Natural killer cell (primary cell): ENCODE data around the gene INPP5D. TPM values are rescaled to one million over a fixed set of nuclear protein-coding genes. Genes with fewer than 3 reads are reported as not detected.

Experiments used
- ATAC-seq, 3 donors: fragments of 150-1000 bp in 2 of 3; fragments of 200-7000 bp in 1 of 3; cut with Tn5 transposase; 1 replicate in 1 of 3; 2 replicates in 2 of 3; pipeline ENCODE4 v1.10.0; 2021; ENCODE audit warnings: mild to moderate bottlenecking in 2 of 3, moderate library complexity in 2 of 3
- DNase-seq, 2 donors: peaks; one replicate each; pipeline versions ENCODE4 v3.0.0 to v3.0.0-alpha.2; 2013 to 2021; ENCODE audit warnings: mixed read lengths in 1 of 2
- H3K27ac ChIP-seq: one replicate; pipeline ENCODE4 v1.5.1; 2013; ENCODE audit warnings: mild to moderate bottlenecking, low read length
- H3K27me3 ChIP-seq: one replicate; pipeline ENCODE4 v1.6.1; 2013; ENCODE audit warnings: low read length; ENCODE audit not compliant: control insufficient read depth, insufficient read depth
- H3K36me3 ChIP-seq: one replicate; pipeline ENCODE4 v1.6.1; 2013; ENCODE audit warnings: low read length; ENCODE audit not compliant: control insufficient read depth, insufficient read depth
- H3K4me1 ChIP-seq: one replicate; pipeline ENCODE4 v1.6.1; 2013; ENCODE audit warnings: low read length; ENCODE audit not compliant: control insufficient read depth, insufficient read depth
- H3K4me3 ChIP-seq: one replicate; pipeline ENCODE4 v1.5.1; 2013; ENCODE audit warnings: low read length
- H3K9me3 ChIP-seq: one replicate; pipeline ENCODE4 v1.6.1; 2013; ENCODE audit warnings: low read length; ENCODE audit not compliant: control insufficient read depth, insufficient read depth
- H3K27ac Mint-ChIP-seq, 2 donors: one replicate each; pipeline ENCODE4 v1.8.0; 2022; ENCODE audit warnings: mild to moderate bottlenecking in 2 of 2, mixed read lengths in 2 of 2, moderate library complexity in 1 of 2
- H3K27me3 Mint-ChIP-seq, 2 donors: one replicate each; pipeline ENCODE4 v1.8.0; 2022; ENCODE audit warnings: low read depth in 2 of 2, mixed read lengths in 2 of 2
- H3K36me3 Mint-ChIP-seq: one replicate; pipeline ENCODE4 v1.8.0; 2022; ENCODE audit warnings: mixed read lengths
- H3K4me1 Mint-ChIP-seq, 2 donors: one replicate each; pipeline ENCODE4 v1.8.0; 2022; ENCODE audit warnings: mixed read lengths in 2 of 2
- H3K4me3 Mint-ChIP-seq: one replicate; pipeline ENCODE4 v1.8.0; 2022; ENCODE audit warnings: mild to moderate bottlenecking, moderate library complexity, mixed read lengths
- H3K9me3 Mint-ChIP-seq, 2 donors: one replicate each; pipeline ENCODE4 v1.8.0; 2022; ENCODE audit warnings: mixed read lengths in 2 of 2
- WGBS: methylation state at CpG from one replicate; pipeline ENCODE4 v1.1.7; 2013; ENCODE audit warnings: missing lambda C conversion rate; ENCODE audit not compliant: insufficient coverage; 5-methylcytosine and 5-hydroxymethylcytosine counted together
- intact Hi-C: fragments of 100-400 bp; cut with micrococcal nuclease; formaldehyde crosslinking; loops from one replicate; pipeline ENCODE4 v1.14.2; 2022
- total RNA-seq, 4 donors: library from RNA; stranded (reverse); fragments of 120-200 nt in 1 of 4; gene quantifications; one replicate each; pipeline versions ENCODE4 v1.2.3 to v1.2.4, GENCODE V29; 2013 to 2022
- TF ChIP-seq, protein P1 (sequence below): fragments of 200-600 bp; IDR thresholded peaks from one replicate; pipeline ENCODE4 v1.8.0; 2022; ENCODE audit warnings: antibody characterized with exemption

Gene INPP5D
- total RNA-seq, 3 donors from 2014 or later (not counting 1 experiment from before 2014, with no cell fraction given) = 385 to 498 (median 497) TPM

- ATAC-seq = peak; percentile 63 to 74 (median 72)
- peak; percentile 44 to 53 for DNase-seq
- intact Hi-C loops = loop anchor here (5.0 to 10.0 kb wide), 3 partner anchors 61 to 104 kb away; partner anchors contain the start of gene INPP5D
These were observed 105.9 kb downstream of the INPP5D start for GRCh38 chr2:233165895-233166661.

DNA sequence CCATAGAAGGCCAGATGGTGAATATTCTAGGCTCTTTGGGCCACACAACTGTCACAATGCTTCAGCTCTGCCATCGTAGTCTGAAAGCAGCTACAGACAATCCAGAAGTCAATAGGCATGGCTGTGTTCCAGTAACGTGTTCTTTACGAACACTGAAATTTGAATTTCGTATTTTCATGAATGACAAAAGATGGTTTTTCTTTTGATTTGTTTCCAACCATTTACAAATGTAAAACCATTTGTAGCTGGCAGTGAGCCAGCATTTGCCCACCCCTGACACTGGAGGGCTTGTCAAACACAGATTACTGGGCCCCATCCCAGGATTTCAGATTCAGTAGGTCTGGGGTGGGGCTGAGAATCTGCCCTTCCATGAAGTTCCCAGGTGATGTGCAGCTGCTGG lies 108.3 kb downstream of the INPP5D start:
- no peak for ATAC-seq
- H3K9me3 Mint-ChIP-seq = no peaks in the 10 kb centered on the region
- H3K4me3 Mint-ChIP-seq = no peak overlapping the region

More at GRCh38 chr2:233165895-233166661, 105.9 kb downstream of the INPP5D start:
- Mint-ChIP-seq H3K27ac (no peak overlapping the region), H3K4me1 (peaks cover 18 to 23% of the 10 kb centered on the region in 2 donors), H3K36me3 (peaks cover 9% of the 10 kb centered on the region), H3K27me3 (no peaks in the 10 kb centered on the region), H3K9me3 (no peaks in the 10 kb centered on the region), H3K4me3 (no peak overlapping the region)
- peak overlapping the region; percentile 64 for H3K27ac ChIP-seq
- H3K4me3 ChIP-seq = no peak overlapping the region
- no peaks in the 10 kb centered on the region for H3K9me3 ChIP-seq
- H3K27me3 ChIP-seq = no peaks in the 10 kb centered on the region
- 28% methylated on average over 19 of the region's 19 CpGs for WGBS
- TF ChIP-seq, protein P1, sequence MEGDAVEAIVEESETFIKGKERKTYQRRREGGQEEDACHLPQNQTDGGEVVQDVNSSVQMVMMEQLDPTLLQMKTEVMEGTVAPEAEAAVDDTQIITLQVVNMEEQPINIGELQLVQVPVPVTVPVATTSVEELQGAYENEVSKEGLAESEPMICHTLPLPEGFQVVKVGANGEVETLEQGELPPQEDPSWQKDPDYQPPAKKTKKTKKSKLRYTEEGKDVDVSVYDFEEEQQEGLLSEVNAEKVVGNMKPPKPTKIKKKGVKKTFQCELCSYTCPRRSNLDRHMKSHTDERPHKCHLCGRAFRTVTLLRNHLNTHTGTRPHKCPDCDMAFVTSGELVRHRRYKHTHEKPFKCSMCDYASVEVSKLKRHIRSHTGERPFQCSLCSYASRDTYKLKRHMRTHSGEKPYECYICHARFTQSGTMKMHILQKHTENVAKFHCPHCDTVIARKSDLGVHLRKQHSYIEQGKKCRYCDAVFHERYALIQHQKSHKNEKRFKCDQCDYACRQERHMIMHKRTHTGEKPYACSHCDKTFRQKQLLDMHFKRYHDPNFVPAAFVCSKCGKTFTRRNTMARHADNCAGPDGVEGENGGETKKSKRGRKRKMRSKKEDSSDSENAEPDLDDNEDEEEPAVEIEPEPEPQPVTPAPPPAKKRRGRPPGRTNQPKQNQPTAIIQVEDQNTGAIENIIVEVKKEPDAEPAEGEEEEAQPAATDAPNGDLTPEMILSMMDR = no peak
- peaks cover 58% of the 10 kb centered on the region for H3K4me1 ChIP-seq
- peaks cover 80% of the 10 kb centered on the region for H3K36me3 ChIP-seq

GRCh38 chr2:233168919-233169318 lies 108.8 kb downstream of the INPP5D start:
- Histone ChIP-seq H3K36me3 (peaks cover 80% of the 10 kb centered on the region), H3K27ac (no peak overlapping the region), H3K27me3 (no peaks in the 10 kb centered on the region), H3K9me3 (no peaks in the 10 kb centered on the region), H3K4me3 (no peak overlapping the region), H3K4me1 (peaks cover 52% of the 10 kb centered on the region)
- DNase-seq = no peak
- Mint-ChIP-seq H3K4me1 (peaks cover 20 to 24% of the 10 kb centered on the region in 2 donors), H3K9me3 (no peaks in the 10 kb centered on the region), H3K27ac (peak overlapping the region; percentile 61 to 77), H3K4me3 (peak overlapping the region; percentile 28), H3K36me3 (peaks cover 24% of the 10 kb centered on the region), H3K27me3 (no peaks in the 10 kb centered on the region)
- TF ChIP-seq, protein P1 = no peak
- ATAC-seq = no peak
- intact Hi-C loops = loop anchor here (5.0 to 10.0 kb wide), 3 partner anchors 63 to 107 kb away; partner anchors contain the start of gene INPP5D
- WGBS = 97% methylated on average over 11 of the region's 11 CpGs

More for the DNA sequence above, 108.3 kb downstream of the INPP5D start:
- intact Hi-C loops = loop anchor here (5.0 to 10.0 kb wide), 3 partner anchors 64 to 106 kb away; partner anchors contain the start of gene INPP5D
- WGBS = 93% methylated on average over 4 of the region's 4 CpGs
- DNase-seq = no peak
- no peak overlapping the region for H3K4me3 ChIP-seq
- H3K27me3 Mint-ChIP-seq = no peaks in the 10 kb centered on the region
- H3K27ac Mint-ChIP-seq = peak overlapping the region; percentile 61 to 77
- peaks cover 24% of the 10 kb centered on the region for H3K36me3 Mint-ChIP-seq
- TF ChIP-seq, protein P1 = no peak
- H3K4me1 ChIP-seq = peaks cover 56% of the 10 kb centered on the region
- H3K9me3 ChIP-seq = no peaks in the 10 kb centered on the region
- peaks cover 24% of the 10 kb centered on the region in 2 donors for H3K4me1 Mint-ChIP-seq
- peaks cover 80% of the 10 kb centered on the region for H3K36me3 ChIP-seq
- no peak overlapping the region for H3K27ac ChIP-seq
- no peaks in the 10 kb centered on the region for H3K27me3 ChIP-seq
